ENCODE results near the gene SFXN3.

SFXN3 gene

DNA sequence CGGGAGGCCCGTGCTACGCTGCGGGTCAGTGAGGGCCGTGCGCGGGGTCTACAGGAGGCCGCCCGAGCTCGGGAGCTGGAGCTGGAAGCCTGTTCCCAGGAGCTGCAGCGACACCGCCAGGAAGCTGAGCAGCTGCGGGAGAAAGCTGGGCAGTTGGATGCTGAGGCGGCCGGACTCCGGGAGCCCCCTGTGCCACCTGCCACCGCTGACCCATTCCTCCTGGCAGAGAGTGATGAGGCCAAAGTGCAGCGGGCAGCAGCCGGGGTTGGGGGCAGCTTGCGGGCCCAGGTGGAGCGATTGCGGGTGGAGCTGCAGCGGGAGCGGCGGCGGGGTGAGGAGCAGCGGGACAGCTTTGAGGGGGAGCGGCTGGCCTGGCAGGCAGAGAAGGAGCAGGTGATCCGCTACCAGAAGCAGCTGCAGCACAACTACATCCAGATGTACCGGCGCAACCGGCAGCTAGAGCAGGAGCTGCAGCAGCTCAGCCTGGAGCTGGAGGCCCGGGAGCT lies 24.4 kb upstream of the SFXN3 start:
- Mint-ChIP-seq H3K4me3 (no peak overlapping the region), H3K36me3 (no peaks in the 10 kb centered on the region), H3K27me3 (no peaks in the 10 kb centered on the region), H3K4me1 (ENCODE audit: low read depth) (no peaks in the 10 kb centered on the region), H3K9me3 (ENCODE audit: low read depth) (no peaks in the 10 kb centered on the region), H3K27ac (no peak overlapping the region)

GRCh38 chr10:101007099-101007711 lies 23.8 kb upstream of the SFXN3 start:
- no peak overlapping the region for H3K27ac Mint-ChIP-seq
- H3K27me3 Mint-ChIP-seq: no peaks in the 10 kb centered on the region
- H3K36me3 Mint-ChIP-seq: no peaks in the 10 kb centered on the region
- no peaks in the 10 kb centered on the region for H3K9me3 Mint-ChIP-seq (ENCODE audit: low read depth)
- H3K4me1 Mint-ChIP-seq (ENCODE audit: low read depth): no peaks in the 10 kb centered on the region
- H3K4me3 Mint-ChIP-seq: no peak overlapping the region

- no peaks in the 10 kb centered on the region for H3K36me3 Mint-ChIP-seq
- no peaks in the 10 kb centered on the region for H3K27me3 Mint-ChIP-seq
- H3K9me3 Mint-ChIP-seq (ENCODE audit: low read depth): no peaks in the 10 kb centered on the region
- peaks cover 7% of the 10 kb centered on the region for H3K4me1 Mint-ChIP-seq (ENCODE audit: low read depth)
- no peak overlapping the region for H3K4me3 Mint-ChIP-seq
- no peak overlapping the region for H3K27ac Mint-ChIP-seq
Observed at GRCh38 chr10:101007915-101008822, 22.9 kb upstream of the SFXN3 start.

DNA sequence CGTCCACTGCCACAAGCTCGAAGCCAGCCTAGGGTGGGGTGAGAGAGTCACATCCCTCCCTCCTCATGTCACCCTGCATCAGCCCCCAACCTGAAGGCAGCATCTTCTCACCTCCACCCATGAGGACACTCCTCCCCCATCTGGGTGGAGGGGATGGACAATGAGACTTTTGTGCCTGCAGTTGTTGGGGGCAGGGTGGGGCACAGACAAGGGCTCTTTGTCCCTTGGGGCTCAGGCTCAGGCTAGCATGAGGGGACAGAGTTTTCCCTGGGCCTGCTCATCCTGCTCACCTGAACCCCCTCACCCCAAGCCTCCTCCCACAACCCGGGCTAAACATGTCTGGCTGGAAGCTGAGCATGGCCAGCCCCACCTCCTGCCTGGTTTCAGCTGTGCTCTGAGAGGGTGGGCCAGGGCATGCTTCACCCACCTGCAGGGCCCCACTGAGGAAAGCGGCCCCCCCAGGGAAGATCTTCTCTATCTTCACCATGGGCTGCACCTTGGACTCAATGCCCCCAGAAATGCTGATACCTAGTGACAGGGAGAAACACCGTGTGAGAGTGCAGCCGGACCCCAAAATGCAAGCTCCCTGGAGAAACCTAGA lies 22.1 kb upstream of the SFXN3 start:
- H3K9me3 Mint-ChIP-seq (ENCODE audit: low read depth): no peaks in the 10 kb centered on the region
- no peak overlapping the region for H3K4me3 Mint-ChIP-seq
- no peaks in the 10 kb centered on the region for H3K36me3 Mint-ChIP-seq
- H3K4me1 Mint-ChIP-seq (ENCODE audit: low read depth): peaks cover 9% of the 10 kb centered on the region
- H3K27ac Mint-ChIP-seq: no peak overlapping the region
- H3K27me3 Mint-ChIP-seq: no peaks in the 10 kb centered on the region

DNA sequence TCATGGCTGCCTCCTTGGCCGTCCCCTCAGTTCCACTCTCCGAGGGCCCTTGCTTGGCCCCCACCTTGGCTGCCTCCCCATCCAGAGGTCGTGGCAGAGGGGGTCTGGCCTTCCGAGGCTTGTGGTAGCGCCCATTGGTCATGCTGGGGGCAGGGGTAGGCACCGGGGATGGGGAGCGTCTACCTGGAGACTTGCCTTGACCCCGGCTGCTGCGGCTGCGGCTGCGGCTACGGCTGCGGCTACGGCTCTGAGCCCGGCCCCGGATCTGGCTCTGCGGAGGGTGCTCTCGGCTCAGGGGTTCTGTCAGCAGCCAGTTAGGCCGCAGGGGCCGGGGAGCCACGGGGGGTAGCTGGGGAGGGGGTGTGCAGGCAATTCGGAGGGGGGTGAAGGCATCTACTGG lies 20.7 kb upstream of the SFXN3 start:
- peaks cover 19% of the 10 kb centered on the region for H3K4me1 Mint-ChIP-seq (ENCODE audit: low read depth)
- no peaks in the 10 kb centered on the region for H3K36me3 Mint-ChIP-seq
- H3K27me3 Mint-ChIP-seq: peaks cover 7% of the 10 kb centered on the region
- no peaks in the 10 kb centered on the region for H3K9me3 Mint-ChIP-seq (ENCODE audit: low read depth)
- no peak overlapping the region for H3K27ac Mint-ChIP-seq
- no peak overlapping the region for H3K4me3 Mint-ChIP-seq

GRCh38 chr10:101011517-101012423 lies 19.3 kb upstream of the SFXN3 start:
- Mint-ChIP-seq H3K27ac (no peak overlapping the region), H3K4me1 (ENCODE audit: low read depth) (peaks cover 19% of the 10 kb centered on the region), H3K27me3 (peaks cover 14% of the 10 kb centered on the region)

GRCh38 chr10:101012525-101013364 lies 18.3 kb upstream of the SFXN3 start:
- Mint-ChIP-seq H3K27ac (no peak overlapping the region), H3K4me3 (no peak overlapping the region)

More at GRCh38 chr10:101011517-101012423, 19.3 kb upstream of the SFXN3 start:
- Mint-ChIP-seq H3K4me3 (no peak overlapping the region), H3K36me3 (no peaks in the 10 kb centered on the region), H3K9me3 (ENCODE audit: low read depth) (no peaks in the 10 kb centered on the region)

DNA sequence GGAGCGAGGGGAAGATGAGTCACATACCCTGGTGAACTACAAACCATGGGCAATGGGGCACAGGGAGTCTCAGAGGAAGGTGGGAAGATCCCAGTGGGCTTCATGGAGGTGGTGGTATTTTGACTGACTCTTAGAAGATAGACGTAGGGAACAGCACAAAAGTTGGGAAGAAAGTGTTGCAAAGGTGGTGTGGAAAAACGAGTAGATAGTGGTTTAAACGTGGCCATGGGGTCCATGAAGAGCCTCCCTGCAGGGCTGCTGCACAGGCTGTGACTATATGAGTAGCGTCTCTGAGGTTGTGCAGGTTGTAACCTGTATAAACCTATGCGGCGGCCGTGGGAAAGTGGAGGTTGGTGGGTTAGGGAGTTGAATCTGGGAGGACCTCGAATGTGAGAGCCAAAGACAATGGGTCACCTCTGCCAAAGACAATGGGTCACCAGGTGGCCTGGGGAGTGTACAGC lies 17.6 kb upstream of the SFXN3 start:
- Mint-ChIP-seq H3K4me3 (no peak overlapping the region), H3K27me3 (peaks cover 19% of the 10 kb centered on the region), H3K4me1 (ENCODE audit: low read depth) (peaks cover 19% of the 10 kb centered on the region), H3K27ac (no peak overlapping the region), H3K9me3 (ENCODE audit: low read depth) (no peaks in the 10 kb centered on the region), H3K36me3 (no peaks in the 10 kb centered on the region)

More at GRCh38 chr10:101012525-101013364, 18.3 kb upstream of the SFXN3 start:
- peaks cover 17% of the 10 kb centered on the region for H3K27me3 Mint-ChIP-seq
- H3K9me3 Mint-ChIP-seq (ENCODE audit: low read depth): no peaks in the 10 kb centered on the region
- peaks cover 19% of the 10 kb centered on the region for H3K4me1 Mint-ChIP-seq (ENCODE audit: low read depth)
- H3K36me3 Mint-ChIP-seq: no peaks in the 10 kb centered on the region

DNA sequence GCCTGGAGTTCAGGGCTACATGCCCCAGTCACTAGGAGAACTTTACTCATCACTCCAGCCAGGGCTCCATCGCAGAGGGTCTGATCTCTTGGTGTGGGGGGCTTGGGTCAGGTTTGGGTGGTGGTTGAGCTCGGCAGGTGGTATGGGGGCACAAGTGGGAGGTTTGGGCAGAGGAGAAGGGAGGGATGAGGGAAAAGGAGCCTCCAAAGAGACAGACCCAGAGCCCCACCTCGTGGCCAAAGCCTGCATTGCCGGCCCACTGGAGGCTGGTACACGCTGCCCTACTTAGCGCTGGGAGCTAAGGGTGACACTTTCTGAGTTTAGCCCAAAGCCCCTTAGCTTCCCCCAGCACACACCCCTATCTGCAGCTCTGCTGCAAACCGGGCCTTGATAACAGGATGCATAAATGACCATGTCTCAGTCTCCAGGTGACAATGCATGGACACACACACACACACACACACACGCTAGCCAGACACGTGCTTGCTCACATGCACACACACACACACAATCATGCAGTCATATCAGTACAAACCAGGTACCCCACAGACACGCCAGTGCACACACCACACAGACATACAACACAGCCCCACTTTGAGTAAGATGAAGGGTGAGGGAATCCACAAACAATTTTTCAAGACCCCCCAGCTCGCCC lies 16.7 kb upstream of the SFXN3 start:
- Mint-ChIP-seq H3K27me3 (peaks cover 19% of the 10 kb centered on the region), H3K36me3 (no peaks in the 10 kb centered on the region), H3K4me1 (ENCODE audit: low read depth) (peaks cover 19% of the 10 kb centered on the region), H3K4me3 (no peak overlapping the region), H3K27ac (no peak overlapping the region), H3K9me3 (ENCODE audit: low read depth) (no peaks in the 10 kb centered on the region)

DNA sequence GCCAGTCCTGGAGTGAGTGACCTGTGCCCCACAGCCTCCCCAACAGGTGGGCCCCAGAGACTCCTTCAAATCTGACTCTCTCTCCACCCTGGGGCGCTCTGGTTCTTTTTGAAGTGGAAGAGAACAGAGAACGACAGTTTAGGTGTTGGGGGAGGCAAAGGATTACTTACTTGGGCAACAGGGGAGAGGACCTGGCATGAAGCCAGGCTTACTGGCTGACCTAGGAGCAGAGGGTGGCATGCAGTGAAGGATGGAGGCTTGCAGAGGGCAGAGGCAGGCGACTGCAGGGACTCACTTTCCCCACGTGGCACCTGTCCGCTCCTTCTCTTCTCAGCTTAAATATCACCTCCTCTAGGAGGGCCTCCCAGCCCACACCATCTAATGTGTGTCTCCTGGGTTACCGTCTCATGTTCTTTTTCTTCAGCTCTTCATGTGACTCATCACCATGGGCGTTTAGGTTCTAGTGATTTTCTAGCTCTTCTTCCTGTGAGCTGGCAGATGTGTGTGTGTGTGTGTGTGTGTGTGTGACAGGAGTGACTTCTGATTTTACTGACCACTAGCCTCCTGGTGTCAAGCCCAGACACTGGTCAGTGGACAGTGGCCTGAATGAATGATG lies 16.0 kb upstream of the SFXN3 start:
- no peaks in the 10 kb centered on the region for H3K36me3 Mint-ChIP-seq
- H3K27ac Mint-ChIP-seq: no peak overlapping the region
- no peak overlapping the region for H3K4me3 Mint-ChIP-seq
- H3K27me3 Mint-ChIP-seq: peaks cover 20% of the 10 kb centered on the region
- H3K4me1 Mint-ChIP-seq (ENCODE audit: low read depth): peaks cover 20% of the 10 kb centered on the region
- H3K9me3 Mint-ChIP-seq (ENCODE audit: low read depth): no peaks in the 10 kb centered on the region

DNA sequence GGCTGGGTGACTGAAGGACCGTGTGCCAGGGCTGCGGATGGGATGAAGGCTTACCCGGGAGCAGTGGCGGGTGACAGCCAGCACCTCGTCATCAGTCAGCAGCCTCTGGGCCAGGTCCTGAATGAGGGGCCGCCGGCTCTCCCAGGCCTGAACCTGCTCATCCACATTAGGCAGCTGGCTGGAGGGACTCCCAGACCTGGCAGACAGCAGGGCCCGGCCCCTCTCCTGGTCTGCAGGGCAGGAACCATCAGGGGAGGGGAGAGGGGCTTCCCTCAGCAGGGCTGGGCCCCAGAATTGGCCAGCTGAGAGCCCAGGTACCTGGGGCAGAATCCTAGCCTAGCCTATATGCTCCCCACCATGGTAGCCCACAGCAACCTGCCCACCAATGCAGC lies 15.5 kb upstream of the SFXN3 start:
- Mint-ChIP-seq H3K27ac (no peak overlapping the region), H3K9me3 (ENCODE audit: low read depth) (no peaks in the 10 kb centered on the region), H3K4me1 (ENCODE audit: low read depth) (peaks cover 20% of the 10 kb centered on the region), H3K36me3 (no peaks in the 10 kb centered on the region), H3K4me3 (no peak overlapping the region), H3K27me3 (peaks cover 20% of the 10 kb centered on the region)

DNA sequence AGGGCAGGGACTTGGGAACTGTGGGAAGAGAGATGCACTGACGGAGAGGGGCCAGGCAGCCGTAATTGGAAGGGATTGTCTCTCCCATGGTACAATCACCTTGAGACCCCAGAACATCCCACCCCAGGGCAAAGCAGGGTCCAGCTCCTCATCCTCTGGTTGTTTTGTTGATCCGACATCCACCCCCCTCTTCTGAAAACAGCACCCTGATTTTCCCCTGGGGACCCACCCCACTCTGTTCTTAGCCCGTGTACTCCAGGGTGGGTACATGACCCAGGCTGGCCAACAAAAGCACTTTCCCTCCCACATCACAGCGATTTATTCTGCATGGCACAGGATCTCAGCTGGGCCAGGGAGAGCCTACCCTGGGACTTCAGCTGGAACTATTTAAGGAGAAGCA lies 14.2 kb upstream of the SFXN3 start:
- peaks cover 24% of the 10 kb centered on the region for H3K27me3 Mint-ChIP-seq
- H3K27ac Mint-ChIP-seq: no peak overlapping the region
- H3K9me3 Mint-ChIP-seq (ENCODE audit: low read depth): no peaks in the 10 kb centered on the region
- no peaks in the 10 kb centered on the region for H3K36me3 Mint-ChIP-seq
- peaks cover 20% of the 10 kb centered on the region for H3K4me1 Mint-ChIP-seq (ENCODE audit: low read depth)
- H3K4me3 Mint-ChIP-seq: no peak overlapping the region

GRCh38 chr10:101018118-101018599 lies 12.9 kb upstream of the SFXN3 start:
- H3K27me3 Mint-ChIP-seq: peaks cover 24% of the 10 kb centered on the region
- H3K4me3 Mint-ChIP-seq: no peak overlapping the region
- H3K36me3 Mint-ChIP-seq: no peaks in the 10 kb centered on the region
- no peak overlapping the region for H3K27ac Mint-ChIP-seq
- H3K9me3 Mint-ChIP-seq (ENCODE audit: low read depth): no peaks in the 10 kb centered on the region
- H3K4me1 Mint-ChIP-seq (ENCODE audit: low read depth): peaks cover 13% of the 10 kb centered on the region

Data from activated naive CD8-positive, alpha-beta T cell (primary cell).